Epithelial cell of alveolus of lung (primary cell): ENCODE data around the gene GPSM1. TPM values are rescaled to one million over a fixed set of nuclear protein-coding genes. Genes with fewer than 3 reads are reported as not detected.

ENCODE experiments used
- total RNA-seq: library from RNA; depleted of rRNA; stranded (reverse); fragments of >200 nt; gene quantifications from 2 replicates; pipeline ENCODE4 v1.2.1, GENCODE V29; 2015

GPSM1 gene, protein sequence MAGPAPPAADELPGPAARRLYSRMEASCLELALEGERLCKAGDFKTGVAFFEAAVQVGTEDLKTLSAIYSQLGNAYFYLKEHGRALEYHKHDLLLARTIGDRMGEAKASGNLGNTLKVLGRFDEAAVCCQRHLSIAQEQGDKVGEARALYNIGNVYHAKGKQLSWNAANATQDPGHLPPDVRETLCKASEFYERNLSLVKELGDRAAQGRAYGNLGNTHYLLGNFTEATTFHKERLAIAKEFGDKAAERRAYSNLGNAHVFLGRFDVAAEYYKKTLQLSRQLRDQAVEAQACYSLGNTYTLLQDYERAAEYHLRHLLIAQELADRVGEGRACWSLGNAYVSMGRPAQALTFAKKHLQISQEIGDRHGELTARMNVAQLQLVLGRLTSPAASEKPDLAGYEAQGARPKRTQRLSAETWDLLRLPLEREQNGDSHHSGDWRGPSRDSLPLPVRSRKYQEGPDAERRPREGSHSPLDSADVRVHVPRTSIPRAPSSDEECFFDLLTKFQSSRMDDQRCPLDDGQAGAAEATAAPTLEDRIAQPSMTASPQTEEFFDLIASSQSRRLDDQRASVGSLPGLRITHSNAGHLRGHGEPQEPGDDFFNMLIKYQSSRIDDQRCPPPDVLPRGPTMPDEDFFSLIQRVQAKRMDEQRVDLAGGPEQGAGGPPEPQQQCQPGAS
- 53.4 and 71.6 TPM in 2 replicates for total RNA-seq

DNA sequence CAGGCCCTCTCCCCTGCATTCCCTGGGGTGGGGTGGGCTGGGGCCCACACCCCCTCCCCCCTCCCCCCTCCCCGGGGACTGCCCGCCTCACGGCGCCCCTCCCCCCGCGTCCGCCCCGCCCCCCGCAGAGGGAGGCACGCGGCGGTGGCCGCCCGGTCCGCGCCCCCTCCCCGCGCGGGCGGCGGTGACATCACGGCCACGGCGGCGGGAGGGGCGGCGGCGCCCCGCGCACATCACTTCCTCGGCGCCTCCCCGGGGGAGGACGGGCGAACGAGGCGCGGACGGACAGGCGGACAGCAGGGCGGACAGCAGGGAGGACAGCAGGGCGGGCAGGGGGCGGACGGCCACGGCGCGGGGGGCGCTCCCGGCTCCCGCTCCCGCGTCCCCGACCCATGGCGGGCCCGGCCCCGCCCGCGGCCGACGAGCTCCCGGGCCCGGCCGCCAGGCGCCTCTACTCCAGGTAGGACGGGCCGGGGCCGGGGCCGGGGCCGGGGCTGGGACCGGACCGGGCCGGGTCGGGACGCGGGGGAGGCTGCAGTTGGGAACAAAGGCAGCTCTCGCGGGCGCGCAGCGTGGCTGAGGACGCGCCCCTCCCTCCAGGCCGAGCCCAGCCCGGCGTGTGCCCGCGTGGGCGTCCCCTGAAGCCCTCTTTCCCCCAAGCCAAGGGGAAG is at the start of gene GPSM1:
Gene GPSM1 (plus strand): TSS at position 236 of the 671 bp plus-strand sequence. CDS start 157 bp downstream, at position 393.

DNA sequence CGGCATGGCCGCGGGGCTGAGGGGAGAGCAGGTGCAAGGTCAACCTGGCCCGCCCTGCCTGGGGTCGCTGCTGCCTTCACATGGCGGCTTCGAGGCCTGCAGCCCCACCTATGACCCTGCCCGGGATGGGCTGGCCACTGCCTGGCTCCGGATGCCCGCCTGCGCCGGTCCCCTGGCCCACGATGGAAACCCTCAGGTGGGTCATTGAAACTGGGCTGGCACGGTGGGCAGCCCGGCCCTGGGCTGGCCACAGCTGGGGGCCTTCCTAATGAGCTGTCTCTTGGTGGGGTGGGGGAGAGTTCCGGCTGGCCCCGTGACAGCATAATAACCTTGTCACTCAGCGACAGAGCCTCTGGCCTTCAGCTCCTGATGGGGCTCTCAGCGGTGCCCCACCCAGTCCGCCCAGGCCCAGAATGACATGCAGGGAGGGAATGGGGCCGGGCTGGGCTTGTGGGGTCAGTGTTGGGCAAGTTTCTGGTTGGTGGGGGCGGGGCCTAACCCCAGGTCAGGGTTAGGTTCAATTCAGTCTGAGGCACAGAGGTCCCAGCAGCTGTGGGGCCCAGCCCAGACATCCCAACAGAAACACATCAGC is 23.4 kb upstream of the GPSM1 start, which contains the start of gene CCDC187:
Gene CCDC187 (minus strand): TSS at position 270 of the 592 bp plus-strand sequence. CDS start 264 bp downstream, at position 6.

GRCh38 chr9:136363106-136363948 is 36.0 kb downstream of the GPSM1 start, which contains the start of gene DNLZ:
Gene DNLZ, minus strand, starts transcription at chr9:136363744. Its CDS starts 30 bp downstream, at chr9:136363714.

GRCh38 chr9:136373300-136374182 is 46.2 kb downstream of the GPSM1 start, which contains the start of gene CARD9:
Gene CARD9, minus strand, starts transcription at chr9:136373669. Its CDS starts 1,591 bp downstream, at chr9:136372078.

DNA sequence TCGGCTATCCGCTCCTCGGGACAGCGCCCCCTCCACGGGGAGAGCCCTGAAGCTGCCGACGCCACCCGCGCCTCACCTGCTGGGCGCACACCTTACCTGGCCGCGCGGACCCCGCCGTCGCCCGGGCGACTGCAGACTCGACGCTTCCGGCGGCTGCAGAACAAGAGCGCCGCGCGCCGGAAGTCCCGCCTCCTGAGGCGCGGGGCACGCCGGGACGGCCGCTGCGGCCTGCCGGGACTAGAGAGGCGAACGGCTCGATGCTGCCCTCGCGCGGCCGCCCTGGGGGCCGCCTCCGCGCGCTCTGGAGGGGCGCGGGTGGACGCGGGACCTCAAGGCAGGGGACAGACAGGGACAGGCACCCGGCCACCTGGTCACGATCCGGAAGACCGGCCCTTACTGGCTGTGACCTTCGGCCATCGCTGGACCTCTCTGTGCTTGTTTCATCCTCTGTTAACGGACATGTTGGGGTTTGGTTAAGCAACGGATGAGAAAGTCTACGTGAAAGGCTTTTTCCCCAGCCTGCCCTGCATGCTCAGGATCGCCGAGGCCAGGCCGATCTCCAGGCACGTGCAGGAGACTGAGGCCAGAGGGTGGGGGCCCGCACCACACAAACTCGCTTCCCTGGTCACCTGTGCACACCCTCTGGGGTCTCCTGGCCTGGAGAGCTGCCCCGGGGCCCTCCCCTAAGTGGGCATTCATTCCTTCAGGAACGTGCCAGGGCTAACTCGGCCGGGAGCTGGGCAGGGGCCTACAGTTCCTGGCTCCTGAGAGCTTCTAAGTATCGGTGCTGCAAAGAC is 72.9 kb downstream of the GPSM1 start, which contains the start of gene SNAPC4:
Gene SNAPC4 (minus strand): TSS at position 133 of the 797 bp plus-strand sequence. CDS start 1,742 bp downstream, outside the sequence.

Other genes with a start within 250 kb of the GPSM1 start
- 19.4 and 25.2 TPM in 2 replicates for gene NACC2, start 232.2 kb upstream of the GPSM1 start, total RNA-seq
- 30.8 and 37.5 TPM in 2 replicates for gene TMEM250, start 208.7 kb upstream of the GPSM1 start, total RNA-seq
- not detected in 2 replicates for gene LHX3, start 122.4 kb upstream of the GPSM1 start, total RNA-seq
- 10.6 and 17.2 TPM in 2 replicates for gene QSOX2, start 81.7 kb upstream of the GPSM1 start, total RNA-seq
- gene CCDC187, start 23.4 kb upstream of the GPSM1 start, total RNA-seq, result not detected in 2 replicates
- 23.0 and 29.3 TPM in 2 replicates for gene DNLZ, start 36.2 kb downstream of the GPSM1 start, total RNA-seq
- 1.2 and 4.7 TPM in 2 replicates for gene CARD9, start 46.1 kb downstream of the GPSM1 start, total RNA-seq
- gene SNAPC4, start 72.6 kb downstream of the GPSM1 start, total RNA-seq, result 6.1 and 7.3 TPM in 2 replicates
- gene ENTR1, start 83.1 kb downstream of the GPSM1 start, total RNA-seq, result 30.3 and 40.9 TPM in 2 replicates
- gene PMPCA, start 83.1 kb downstream of the GPSM1 start, total RNA-seq, result 41.2 and 54.3 TPM in 2 replicates
- gene INPP5E, start 112.3 kb downstream of the GPSM1 start, total RNA-seq, result 6.3 and 10.0 TPM in 2 replicates
- 46.7 and 58.1 TPM in 2 replicates for gene SEC16A, start 155.5 kb downstream of the GPSM1 start, total RNA-seq
- 11.7 and 13.7 TPM in 2 replicates for gene NOTCH1, start 218.5 kb downstream of the GPSM1 start, total RNA-seq